GM12864 (cell line): ENCODE data around the gene NME1.

Experiments
- DNase-seq: peaks from one replicate; pipeline ENCODE4 v3.0.0-alpha.2; 2011; ENCODE audit warnings: low read depth
- H3K4me3 ChIP-seq: 2 replicates; pipeline ENCODE4 v1.5.1; 2011; ENCODE audit warnings: mild to moderate bottlenecking, low read depth, low read length, control low read depth
- CTCF ChIP-seq: IDR thresholded peaks from 2 replicates; pipeline ENCODE4 v1.5.1; 2011; ENCODE audit warnings: low read depth, mild to moderate bottlenecking, moderate library complexity, low read length, control low read depth, inconsistent platforms; ENCODE audit errors: missing control alignments

NME1 gene

DNA sequence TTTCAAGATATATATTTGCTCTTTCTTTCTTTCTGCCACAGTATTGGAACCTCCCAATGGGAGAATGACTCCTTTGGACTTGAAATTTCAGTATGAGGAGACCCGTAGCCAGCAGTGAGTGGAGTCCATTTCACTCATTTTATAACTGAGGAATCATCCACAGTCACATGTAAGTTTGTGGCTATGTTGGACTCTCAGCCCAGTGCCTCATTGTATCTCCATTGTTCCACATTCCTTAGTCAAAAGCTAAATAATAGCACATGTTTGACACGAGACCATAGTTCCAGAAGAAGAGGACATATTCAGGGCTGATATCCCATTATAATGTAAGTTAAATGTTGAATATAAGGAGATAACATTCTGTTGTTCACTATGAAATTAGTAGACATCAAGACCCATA lies 20.0 kb upstream of the NME1 start:
- no peak overlapping the region for H3K4me3 ChIP-seq
- no peak for TF ChIP-seq CTCF
- no peak for DNase-seq

DNA sequence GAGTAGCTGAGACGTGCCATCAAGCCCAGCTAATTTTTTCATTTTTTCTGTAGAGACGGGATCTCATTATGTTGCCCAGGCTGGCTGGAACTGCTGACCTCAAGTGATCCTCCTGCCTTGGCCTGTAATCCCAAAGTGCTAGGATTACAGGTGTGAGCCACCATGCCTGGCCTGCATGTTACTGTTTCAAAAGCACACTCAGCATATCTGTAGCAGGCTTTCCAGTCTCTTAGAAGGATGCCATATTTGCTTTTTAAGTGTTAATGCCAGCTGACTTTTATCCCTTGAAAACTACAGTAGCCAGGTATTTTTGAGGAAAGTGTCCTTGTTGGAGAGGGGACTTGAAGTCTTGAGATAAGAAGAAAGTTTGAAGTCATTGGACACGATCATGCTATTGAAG lies 17.4 kb upstream of the NME1 start:
- H3K4me3 ChIP-seq: no peak overlapping the region
- no peak for TF ChIP-seq CTCF
- DNase-seq: no peak

- no peak for DNase-seq
- no peak overlapping the region for H3K4me3 ChIP-seq
- no peak for TF ChIP-seq CTCF
Observed at GRCh38 chr17:51142597-51142996, 10.8 kb upstream of the NME1 start.

- DNase-seq: no peak
- H3K4me3 ChIP-seq: no peak overlapping the region
- no peak for TF ChIP-seq CTCF
Observed at GRCh38 chr17:51144266-51145022, 8.9 kb upstream of the NME1 start.

GRCh38 chr17:51147650-51148049 lies 5.7 kb upstream of the NME1 start:
- DNase-seq: no peak
- no peak overlapping the region for H3K4me3 ChIP-seq
- no peak for TF ChIP-seq CTCF

- TF ChIP-seq CTCF: no peak
- H3K4me3 ChIP-seq: no peak overlapping the region
- DNase-seq: no peak
Observed at GRCh38 chr17:51149163-51149562, 4.2 kb upstream of the NME1 start.

DNA sequence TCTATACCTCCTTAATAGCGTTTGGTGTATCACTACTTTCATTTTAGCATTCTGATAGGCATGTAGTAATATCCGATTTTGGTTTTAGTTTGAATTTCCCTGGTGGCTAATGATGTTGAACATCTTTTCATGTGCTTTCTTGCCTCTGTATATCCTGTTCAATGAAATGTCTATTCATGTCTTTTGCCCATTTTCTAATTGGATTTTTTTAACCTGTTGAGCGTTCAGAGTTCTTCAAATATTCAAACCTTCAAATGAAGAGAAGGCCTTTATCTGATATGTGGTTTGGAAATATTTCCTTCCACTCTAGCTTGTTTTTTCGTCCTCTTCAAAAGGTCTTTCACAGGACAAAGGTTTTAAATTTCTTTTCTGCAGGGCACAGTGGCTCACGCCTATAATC lies 2.4 kb upstream of the NME1 start:
- no peak for TF ChIP-seq CTCF
- no peak overlapping the region for H3K4me3 ChIP-seq
- DNase-seq: no peak
